Sigmoid colon (tissue), 4 donors: ENCODE data around the gene THSD8.

ENCODE experiments used
- EP300 ChIP-seq, 4 donors: sonication (generic); formaldehyde crosslinking; IDR thresholded peaks; one replicate each; pipeline ENCODE4 v1.6.1; 2017; ENCODE audit warnings: antibody characterized with exemption in 4 of 4
- POLR2A ChIP-seq, 2 donors: fragments of 450-650 bp; IDR thresholded peaks; one replicate each; pipeline ENCODE4 v1.6.1; 2016; ENCODE audit warnings: antibody characterized with exemption in 2 of 2, mild to moderate bottlenecking in 2 of 2, moderate library complexity in 2 of 2
- TF ChIP-seq, protein P1 (sequence below), 4 experiments: fragments of 450-650 bp in 3 of 4; fragments of 200-600 bp in 1 of 4; IDR thresholded peaks; one replicate each; pipeline ENCODE4 v1.5.1; 2016 to 2019; ENCODE audit warnings: antibody characterized with exemption in 4 of 4, mild to moderate bottlenecking in 3 of 4, moderate library complexity in 2 of 4

GRCh38 chr19:12759686-12760085 is 42.2 kb upstream of the THSD8 start:
- TF ChIP-seq, protein P1, sequence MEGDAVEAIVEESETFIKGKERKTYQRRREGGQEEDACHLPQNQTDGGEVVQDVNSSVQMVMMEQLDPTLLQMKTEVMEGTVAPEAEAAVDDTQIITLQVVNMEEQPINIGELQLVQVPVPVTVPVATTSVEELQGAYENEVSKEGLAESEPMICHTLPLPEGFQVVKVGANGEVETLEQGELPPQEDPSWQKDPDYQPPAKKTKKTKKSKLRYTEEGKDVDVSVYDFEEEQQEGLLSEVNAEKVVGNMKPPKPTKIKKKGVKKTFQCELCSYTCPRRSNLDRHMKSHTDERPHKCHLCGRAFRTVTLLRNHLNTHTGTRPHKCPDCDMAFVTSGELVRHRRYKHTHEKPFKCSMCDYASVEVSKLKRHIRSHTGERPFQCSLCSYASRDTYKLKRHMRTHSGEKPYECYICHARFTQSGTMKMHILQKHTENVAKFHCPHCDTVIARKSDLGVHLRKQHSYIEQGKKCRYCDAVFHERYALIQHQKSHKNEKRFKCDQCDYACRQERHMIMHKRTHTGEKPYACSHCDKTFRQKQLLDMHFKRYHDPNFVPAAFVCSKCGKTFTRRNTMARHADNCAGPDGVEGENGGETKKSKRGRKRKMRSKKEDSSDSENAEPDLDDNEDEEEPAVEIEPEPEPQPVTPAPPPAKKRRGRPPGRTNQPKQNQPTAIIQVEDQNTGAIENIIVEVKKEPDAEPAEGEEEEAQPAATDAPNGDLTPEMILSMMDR (IDR thresholded peaks at IDR 0.05), result no peak
- TF ChIP-seq POLR2A (IDR thresholded peaks at IDR 0.05), result no peak
- no peak for TF ChIP-seq EP300 (IDR thresholded peaks at IDR 0.05)
